ENCODE data around the gene ANKRD10.

Gene ANKRD10

DNA sequence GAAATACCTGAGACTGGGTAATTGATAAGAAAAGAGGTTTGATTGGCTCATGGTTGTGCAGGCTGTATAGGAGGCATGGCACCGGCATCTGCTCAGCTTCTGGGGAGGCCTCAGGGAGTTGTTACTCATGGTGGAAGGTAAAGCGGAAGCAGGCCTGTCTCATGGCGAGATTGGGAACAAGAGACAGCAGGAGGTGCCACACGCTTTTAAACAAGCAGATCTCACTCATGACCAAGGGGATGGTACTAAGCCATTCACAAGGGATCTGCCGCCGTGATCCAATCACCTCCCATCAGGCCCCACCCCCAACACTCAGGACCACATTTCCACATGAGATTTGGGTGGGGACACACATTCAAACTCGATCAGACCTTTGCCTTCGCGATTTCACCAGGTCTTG lies 86.2 kb downstream of the ANKRD10 start:
- no peak for DNase-seq
